SK-N-SH treated with all-trans-retinoic acid at 6 μM for 48 hours (cell line): ENCODE data around the gene OCRL.

Source experiments
- CREB5 ChIP-seq: fragments of 250-450 bp; sonication (Bioruptor Pico); IDR thresholded peaks from 2 replicates; pipeline ENCODE4 v1.5.1; 2020; ENCODE audit warnings: low read depth, mild to moderate bottlenecking, moderate library complexity
- RARB ChIP-seq: fragments of 250-450 bp; sonication (Bioruptor Pico); IDR thresholded peaks from 2 replicates; pipeline ENCODE4 v1.8.0; 2021; ENCODE audit warnings: mild to moderate bottlenecking, moderate library complexity
- SNAI2 ChIP-seq: fragments of 250-450 bp; sonication (Bioruptor Pico); IDR thresholded peaks from 2 replicates; pipeline ENCODE4 v1.5.0; 2020; ENCODE audit warnings: mild to moderate bottlenecking, moderate library complexity
- TOX ChIP-seq: fragments of 250-450 bp; sonication (Bioruptor Pico); IDR thresholded peaks from 2 replicates; pipeline ENCODE4 v1.8.0; 2021; ENCODE audit warnings: mild to moderate bottlenecking, moderate library complexity, borderline replicate concordance
- ZNF8 ChIP-seq: fragments of 450-650 bp; formaldehyde crosslinking; IDR thresholded peaks from 2 replicates; pipeline ENCODE4 v1.5.0; 2020; ENCODE audit warnings: mild to moderate bottlenecking, moderate library complexity

GRCh38 chrX:129617420-129617819 lies 77.4 kb downstream of the OCRL start:
- no peak for TF ChIP-seq CREB5 (CRISPR knock-in tag)
- no peak for TF ChIP-seq RARB
- TF ChIP-seq TOX = no peak
- no peak for TF ChIP-seq SNAI2
- no peak for TF ChIP-seq ZNF8 (CRISPR knock-in tag)
